SW 1271 (cell line): ENCODE results near the gene ADK.

Experiments used
- DNase-seq, 2 experiments: peaks; one replicate each; lab custom pipeline; 2025; lab: John Stamatoyannopoulos, UW

The ADK gene

GRCh38 chr10:74743401-74743800 lies 592.4 kb downstream of the ADK start:
- no peak for DNase-seq

GRCh38 chr10:74745449-74745848 lies 594.4 kb downstream of the ADK start:
- no peak for DNase-seq

GRCh38 chr10:74746813-74747212 lies 595.8 kb downstream of the ADK start:
- DNase-seq: no peak

- no peak for DNase-seq
Observed at GRCh38 chr10:74748468-74749031, 597.5 kb downstream of the ADK start.

- no peak for DNase-seq
Observed at GRCh38 chr10:74750848-74751274, 599.8 kb downstream of the ADK start.

GRCh38 chr10:74752371-74753040 lies 601.5 kb downstream of the ADK start:
- DNase-seq: no peak

GRCh38 chr10:74753442-74754211 lies 602.6 kb downstream of the ADK start:
- no peak for DNase-seq

GRCh38 chr10:74754381-74754821 lies 603.4 kb downstream of the ADK start:
- DNase-seq: no peak

GRCh38 chr10:74755273-74755672 lies 604.3 kb downstream of the ADK start:
- no peak for DNase-seq
